GM12865 (cell line): Measurements from ENCODE around the gene KMT2B.

Experiments
- DNase-seq: peaks from one replicate; pipeline ENCODE4 v3.0.0; 2010; ENCODE audit warnings: low read depth
- H3K4me3 ChIP-seq: 2 replicates; pipeline ENCODE4 v1.5.1; 2011; ENCODE audit warnings: mild to moderate bottlenecking, low read depth, low read length, control low read depth
- CTCF ChIP-seq: IDR thresholded peaks from 2 replicates; pipeline ENCODE4 v1.5.1; 2011; ENCODE audit warnings: low read length, control low read depth, low read depth, inconsistent platforms; ENCODE audit not compliant: insufficient read depth; ENCODE audit errors: missing control alignments

KMT2B gene

GRCh38 chr19:35755550-35756376, 38.0 kb downstream of the KMT2B start:
- DNase-seq, result no peak
- H3K4me3 ChIP-seq, result no peak overlapping the region
- TF ChIP-seq CTCF, result no peak

GRCh38 chr19:35756377-35757230, 38.8 kb downstream of the KMT2B start, which contains the start of gene HSPB6:
HSPB6 (minus strand) TSS chr19:35757029; CDS start chr19:35757008, 21 bp downstream.
- peak within 1 kb of the TSS; percentile 60 for H3K4me3 ChIP-seq
- no peak for TF ChIP-seq CTCF
- DNase-seq, result no peak

GRCh38 chr19:35757231-35757748, 39.5 kb downstream of the KMT2B start:
- H3K4me3 ChIP-seq, result peak overlapping the region; percentile 60
- no peak for TF ChIP-seq CTCF
- DNase-seq, result no peak

- TF ChIP-seq CTCF, result no peak
- peak; percentile 100 for DNase-seq
- H3K4me3 ChIP-seq, result peak within 1 kb of the TSS; percentile 87
Observed at GRCh38 chr19:35757749-35758608, 40.2 kb downstream of the KMT2B start, which contains the start of gene PROSER3. PROSER3 (plus strand) TSS chr19:35758176; CDS start chr19:35758216, 40 bp downstream.

DNA sequence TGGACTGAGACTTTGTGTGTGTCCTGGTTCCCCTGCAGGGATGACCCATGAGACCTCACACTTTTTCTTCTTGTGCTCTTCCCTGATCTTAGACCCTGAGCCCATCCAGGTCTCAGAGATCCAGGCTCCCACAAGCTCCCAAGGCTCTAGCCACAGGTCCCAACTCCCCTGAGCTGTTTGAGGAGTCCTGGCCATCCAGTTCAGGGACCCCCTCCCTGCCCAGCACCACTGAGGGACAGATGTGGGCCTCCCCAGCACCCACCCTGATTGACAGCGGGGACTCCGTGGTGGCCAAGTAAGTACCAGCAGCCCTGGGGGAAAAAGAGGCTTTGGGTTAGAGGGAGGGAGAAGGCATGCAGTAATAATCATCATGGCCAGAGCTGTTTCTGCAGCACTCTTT, 41.9 kb downstream of the KMT2B start:
- no peak overlapping the region for H3K4me3 ChIP-seq
- no peak for DNase-seq

More for the DNA sequence above, 41.9 kb downstream of the KMT2B start:
- no peak for TF ChIP-seq CTCF
